ENCODE data around the gene PAX4.

PAX4 gene

GRCh38 chr7:127618042-127618441, at the start of gene PAX4:
PAX4 (minus strand) TSS chr7:127618142; CDS start chr7:127615928, 2,214 bp downstream.
- DNase-seq (ENCODE audit: extremely low spot score), result no peak
- TF ChIP-seq CTCF (IDR thresholded peaks at IDR 0.05; ENCODE audit: control extremely low read depth, extremely low read depth, low read depth, missing control alignments), result no peak
- ChIA-PET CTCF (no interaction called here), POLR2A (no interaction called here)

GRCh38 chr7:127667017-127667670, 49.2 kb upstream of the PAX4 start:
- ChIA-PET CTCF (interaction anchor here (1.3 to 2.1 kb wide), 3 partner anchors 12 to 41 kb away, joined by 3 to 13 read pairs (median 6); no protein-coding TSS in a partner anchor), POLR2A (no interaction called here)
- TF ChIP-seq CTCF (IDR thresholded peaks at IDR 0.05; ENCODE audit: control extremely low read depth, extremely low read depth, low read depth, missing control alignments), result no peak
- no peak for DNase-seq (ENCODE audit: extremely low spot score)

- ChIA-PET CTCF (interaction anchor here (0.9 to 2.1 kb wide), 4 partner anchors 9 to 42 kb away, joined by 3 to 13 read pairs (median 4); no protein-coding TSS in a partner anchor), POLR2A (interaction anchor here (0.7 to 1.4 kb wide), 2 partner anchors 12 to 79 kb away, joined by 3 to 6 read pairs; no protein-coding TSS in a partner anchor)
- no peak for DNase-seq (ENCODE audit: extremely low spot score)
- TF ChIP-seq CTCF (IDR thresholded peaks at IDR 0.05; ENCODE audit: control extremely low read depth, extremely low read depth, low read depth, missing control alignments), result no peak
Measured at GRCh38 chr7:127666602-127667001, 48.7 kb upstream of the PAX4 start.

- CTCF ChIA-PET, result interaction anchor here (0.9 to 2.1 kb wide), 4 partner anchors 10 to 42 kb away, joined by 3 to 13 read pairs (median 4); no protein-coding TSS in a partner anchor
- DNase-seq (ENCODE audit: extremely low spot score), result no peak
- POLR2A ChIA-PET, result interaction anchor here (0.7 to 1.4 kb wide), 3 partner anchors 12 to 80 kb away, joined by 3 to 6 read pairs (median 3); partner anchors contain the start of gene GCC1
Measured at GRCh38 chr7:127665922-127666321, 48.0 kb upstream of the PAX4 start.

GRCh38 chr7:127658970-127659630, 41.2 kb upstream of the PAX4 start:
- POLR2A ChIA-PET, result no interaction called here
- DNase-seq (ENCODE audit: extremely low spot score), result no peak
- TF ChIP-seq CTCF (IDR thresholded peaks at IDR 0.05; ENCODE audit: control extremely low read depth, extremely low read depth, low read depth, missing control alignments), result no peak
- CTCF ChIA-PET, result no interaction called here

More at GRCh38 chr7:127665922-127666321, 48.0 kb upstream of the PAX4 start:
- TF ChIP-seq CTCF (IDR thresholded peaks at IDR 0.05; ENCODE audit: control extremely low read depth, extremely low read depth, low read depth, missing control alignments), result no peak

GRCh38 chr7:127657500-127657899, 39.6 kb upstream of the PAX4 start:
- no peak for DNase-seq (ENCODE audit: extremely low spot score)
- CTCF ChIA-PET, result no interaction called here
- POLR2A ChIA-PET, result no interaction called here
- no peak for TF ChIP-seq CTCF (IDR thresholded peaks at IDR 0.05; ENCODE audit: control extremely low read depth, extremely low read depth, low read depth, missing control alignments)

Data from GM10248 (cell line).